HTR-8/SVneo (cell line): ENCODE measurements around the gene PRKD1.
A peak's percentile ranks its signal among the peaks of the same experiment; 100 is the strongest.
"Not testable (repeated sequence)": the region's sequence is repeated elsewhere in the genome, so short reads cannot be mapped to it uniquely, and the experiment has no call there.

Source experiments
- DNase-seq: peaks from one replicate; pipeline ENCODE4 v3.0.0; 2011; ENCODE audit warnings: low spot score, mixed read lengths; ENCODE audit not compliant: insufficient read length
- FAIRE-seq: peaks from 2 replicates; lab custom pipeline; 2011; peaks lifted over from hg19 to GRCh38; lab: Jason Lieb, UNC

Gene PRKD1

GRCh38 chr14:29840369-29840892 is 87.2 kb downstream of the PRKD1 start:
- not testable (repeated sequence) for DNase-seq, FAIRE-seq

GRCh38 chr14:29839691-29840090 is 88.0 kb downstream of the PRKD1 start:
- DNase-seq, FAIRE-seq: not testable (repeated sequence)

GRCh38 chr14:29838752-29839151 is 88.9 kb downstream of the PRKD1 start:
- FAIRE-seq (no peak), DNase-seq (no peak)

- DNase-seq (no peak), FAIRE-seq (peak; percentile 69)
These were observed 91.3 kb downstream of the PRKD1 start for GRCh38 chr14:29836395-29836794.

GRCh38 chr14:29832042-29832441 is 95.6 kb downstream of the PRKD1 start:
- FAIRE-seq = no peak

GRCh38 chr14:29829851-29830250 is 97.8 kb downstream of the PRKD1 start:
- FAIRE-seq = no peak
- no peak for DNase-seq

More at GRCh38 chr14:29832042-29832441, 95.6 kb downstream of the PRKD1 start:
- no peak for DNase-seq

GRCh38 chr14:29823816-29824215 is 103.8 kb downstream of the PRKD1 start:
- DNase-seq (no peak), FAIRE-seq (no peak)

GRCh38 chr14:29822430-29822709 is 105.3 kb downstream of the PRKD1 start:
- no peak for DNase-seq
- no peak for FAIRE-seq

- DNase-seq = no peak
- FAIRE-seq = no peak
These were observed 105.8 kb downstream of the PRKD1 start for GRCh38 chr14:29821661-29822429.

GRCh38 chr14:29821242-29821641 is 106.4 kb downstream of the PRKD1 start:
- FAIRE-seq (no peak), DNase-seq (no peak)

- DNase-seq (no peak), FAIRE-seq (no peak)
These were observed 106.9 kb downstream of the PRKD1 start for GRCh38 chr14:29820785-29821184.

GRCh38 chr14:29817767-29818405 is 109.8 kb downstream of the PRKD1 start:
- DNase-seq (no peak), FAIRE-seq (peak; percentile 80)

GRCh38 chr14:29815016-29815674 is 112.5 kb downstream of the PRKD1 start:
- DNase-seq = no peak
- FAIRE-seq = no peak

- FAIRE-seq (no peak), DNase-seq (no peak)
These were observed 113.3 kb downstream of the PRKD1 start for GRCh38 chr14:29814156-29815015.

- no peak for DNase-seq
- no peak for FAIRE-seq
These were observed 117.0 kb downstream of the PRKD1 start for GRCh38 chr14:29810682-29811081.

GRCh38 chr14:29810064-29810463 is 117.6 kb downstream of the PRKD1 start:
- no peak for DNase-seq
- no peak for FAIRE-seq

GRCh38 chr14:29806124-29806517 is 121.5 kb downstream of the PRKD1 start:
- FAIRE-seq (no peak), DNase-seq (no peak)

GRCh38 chr14:29805415-29806123 is 122.1 kb downstream of the PRKD1 start:
- FAIRE-seq (peak; percentile 96), DNase-seq (peak; percentile 49)

- FAIRE-seq (peak; percentile 82), DNase-seq (no peak)
These were observed 123.0 kb downstream of the PRKD1 start for GRCh38 chr14:29804481-29805266.
